CD4-positive, alpha-beta memory T cell (primary cell): ENCODE results near the gene SYT2. TPM values are rescaled to one million over a fixed set of nuclear protein-coding genes. Genes with fewer than 3 reads are reported as not detected.

ENCODE experiments used
- CTCF ChIA-PET: fragments of 350-600 bp; sonication (Branson Sonifier 250); formaldehyde crosslinking; loops from one replicate; lab custom pipeline; 2021; ENCODE audit warnings: inconsistent platforms; ENCODE audit not compliant: partially characterized antibody; lab: Charles Lee
- POLR2A ChIA-PET: fragments of 350-600 bp; sonication (Branson Sonifier 250); formaldehyde crosslinking; loops from one replicate; lab custom pipeline; 2021; ENCODE audit not compliant: partially characterized antibody; lab: Charles Lee
- DNase-seq, 5 donors: peaks; one replicate each; pipeline versions ENCODE4 v3.0.0 to v3.0.0-alpha.2; 2020 to 2022; ENCODE audit warnings: mixed read lengths in 1 of 5
- H3K27ac ChIP-seq: one replicate; pipeline ENCODE4 v1.7.0; 2013; ENCODE audit warnings: low read depth, low read length
- H3K27me3 ChIP-seq: 2 replicates; pipeline ENCODE4 v1.7.0; 2013; ENCODE audit warnings: mild to moderate bottlenecking, low read length, moderate library complexity; ENCODE audit not compliant: insufficient read depth
- H3K36me3 ChIP-seq: 2 replicates; pipeline ENCODE4 v1.7.0; 2013; ENCODE audit warnings: mild to moderate bottlenecking, low read length, moderate library complexity; ENCODE audit not compliant: insufficient read depth
- H3K4me1 ChIP-seq: 2 replicates; pipeline ENCODE4 v1.7.0; 2013; ENCODE audit warnings: mild to moderate bottlenecking, low read length, moderate library complexity; ENCODE audit not compliant: insufficient read depth
- H3K4me3 ChIP-seq, 2 donors: one replicate each; pipeline ENCODE4 v1.7.0; 2013; ENCODE audit warnings: low read length in 2 of 2, mild to moderate bottlenecking in 1 of 2
- H3K9me3 ChIP-seq, 2 donors: one replicate each; pipeline ENCODE4 v1.7.0; 2013; ENCODE audit warnings: low read length in 2 of 2, control low read depth in 1 of 2; ENCODE audit not compliant: control insufficient read depth in 1 of 2
- H3K27ac Mint-ChIP-seq, 7 donors: one replicate each; pipeline ENCODE4 v1.8.0; 2020 to 2021; ENCODE audit warnings: mixed read lengths in 7 of 7, mild to moderate bottlenecking in 6 of 7, inconsistent platforms in 3 of 7, moderate library complexity in 3 of 7
- H3K27me3 Mint-ChIP-seq, 2 donors: one replicate each; pipeline ENCODE4 v1.8.0; 2020 to 2021; ENCODE audit warnings: mixed read lengths in 2 of 2
- H3K36me3 Mint-ChIP-seq, 2 donors: one replicate each; pipeline ENCODE4 v1.8.0; 2020 to 2021; ENCODE audit warnings: mixed read lengths in 2 of 2, inconsistent platforms in 1 of 2, mild to moderate bottlenecking in 1 of 2
- H3K4me1 Mint-ChIP-seq, 4 donors: one replicate each; pipeline ENCODE4 v1.8.0; 2020 to 2021; ENCODE audit warnings: mixed read lengths in 4 of 4, mild to moderate bottlenecking in 1 of 4
- H3K4me3 Mint-ChIP-seq, 8 donors: one replicate each; pipeline ENCODE4 v1.8.0; 2020 to 2021; ENCODE audit warnings: mixed read lengths in 8 of 8, mild to moderate bottlenecking in 7 of 8, moderate library complexity in 6 of 8, inconsistent platforms in 3 of 8
- H3K9me3 Mint-ChIP-seq, 8 donors: one replicate each; pipeline ENCODE4 v1.8.0; 2020 to 2021; ENCODE audit warnings: mixed read lengths in 8 of 8, mild to moderate bottlenecking in 5 of 8, inconsistent platforms in 3 of 8, moderate library complexity in 1 of 8
- intact Hi-C: fragments of 100-400 bp; cut with micrococcal nuclease; formaldehyde crosslinking; loops from one replicate; pipeline ENCODE4 v1.15.1; 2023
- polyA plus RNA-seq, 2 donors: library from polyadenylated mRNA; unstranded; fragments of 300-500 nt; fragmentation: Illumina TruSeq; gene quantifications; one replicate each; pipeline ENCODE4 v1.2.3, GENCODE V29; 2021
- total RNA-seq, 2 experiments: library from RNA; stranded (reverse); gene quantifications; one replicate each; pipeline ENCODE4 v1.2.3, GENCODE V29; 2021

SYT2 gene
- total and polyA plus RNA-seq, 4 experiments from 2014 or later: 0.03 TPM; not detected in 3

DNA sequence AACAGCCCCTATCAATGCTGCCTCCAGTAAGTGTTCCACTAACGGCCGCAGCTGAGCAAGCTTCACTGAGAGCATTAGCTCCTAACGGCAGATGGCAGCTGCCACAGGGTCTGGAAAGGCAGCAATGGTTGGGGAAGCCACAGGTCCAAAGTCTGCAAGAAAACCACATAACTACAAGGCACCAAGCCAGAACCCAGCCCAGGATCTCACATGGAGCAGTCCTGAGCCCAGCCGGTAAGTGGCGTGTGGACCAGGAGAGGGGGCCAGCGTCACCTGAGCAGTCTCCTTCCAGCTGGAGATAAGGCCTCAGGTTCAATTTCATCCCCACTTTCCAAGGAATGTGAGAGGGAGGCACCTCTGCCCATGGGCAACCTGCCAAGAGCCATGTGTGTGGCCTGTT is 13.2 kb downstream of the SYT2 start:
- Histone ChIP-seq H3K27ac (no peak overlapping the region), H3K9me3 (no peaks in the 10 kb centered on the region), H3K36me3 (no peaks in the 10 kb centered on the region), H3K27me3 (peaks cover 6% of the 10 kb centered on the region), H3K4me1 (no peaks in the 10 kb centered on the region), H3K4me3 (no peak overlapping the region)
- ChIA-PET CTCF (interaction anchor here (1.7 kb wide), 1 partner anchor 22 kb away, joined by 4 read pairs; no protein-coding TSS in a partner anchor), POLR2A (no interaction called here)
- Mint-ChIP-seq H3K27ac (no peak overlapping the region), H3K9me3 (peaks cover 0 to 10% (median 3%) of the 10 kb centered on the region in 8 donors), H3K4me3 (no peak overlapping the region), H3K27me3 (peaks cover 25 to 47% of the 10 kb centered on the region in 2 donors), H3K4me1 (peaks cover 0 to 6% (median 3%) of the 10 kb centered on the region in 4 donors), H3K36me3 (peaks cover 0 to 2% of the 10 kb centered on the region in 2 donors)
- no peak for DNase-seq
- intact Hi-C loops: no loop called here

- Mint-ChIP-seq H3K4me1 (peaks cover 0 to 6% (median 3%) of the 10 kb centered on the region in 4 donors), H3K9me3 (peaks cover 0 to 13% (median 3%) of the 10 kb centered on the region in 8 donors), H3K36me3 (peaks cover 0 to 2% of the 10 kb centered on the region in 2 donors), H3K27ac (no peak overlapping the region), H3K27me3 (peaks cover 25 to 62% of the 10 kb centered on the region in 2 donors), H3K4me3 (no peak overlapping the region)
- intact Hi-C loops: no loop called here
- DNase-seq: no peak
- H3K27me3 ChIP-seq: peaks cover 6% of the 10 kb centered on the region
- ChIA-PET CTCF (no interaction called here), POLR2A (no interaction called here)
- no peak overlapping the region for H3K4me3 ChIP-seq
- no peaks in the 10 kb centered on the region for H3K9me3 ChIP-seq
- H3K27ac ChIP-seq: no peak overlapping the region
- H3K4me1 ChIP-seq: no peaks in the 10 kb centered on the region
- no peaks in the 10 kb centered on the region for H3K36me3 ChIP-seq
Observed at GRCh38 chr1:202694314-202694713, 15.9 kb downstream of the SYT2 start.

DNA sequence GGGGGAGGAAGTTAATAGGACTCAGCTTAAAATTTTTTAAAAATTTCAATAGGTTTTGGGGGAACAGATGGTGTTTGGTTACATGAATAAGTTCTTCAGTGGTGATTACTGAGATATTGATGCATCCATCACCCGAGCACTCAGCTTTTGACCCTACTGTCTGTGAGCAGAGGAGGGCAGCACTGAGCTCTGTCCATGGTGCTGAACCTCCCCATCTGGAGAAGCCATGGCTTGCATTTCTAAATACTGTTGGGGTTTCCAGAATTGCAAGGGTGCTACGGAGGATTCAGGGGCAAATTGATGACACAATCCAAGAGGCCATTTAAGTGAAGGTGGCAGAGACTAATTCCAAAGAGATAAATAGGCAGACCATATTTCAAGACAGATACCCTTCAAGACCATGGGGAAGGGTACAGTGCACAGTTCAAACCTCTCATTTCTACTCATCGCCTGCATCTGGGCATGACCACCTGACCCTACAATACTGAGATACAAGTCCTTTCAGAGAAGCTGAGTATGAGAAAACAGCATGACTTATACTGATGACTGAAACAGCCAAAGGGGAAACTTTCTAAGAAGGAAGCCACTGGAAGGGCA is 17.2 kb downstream of the SYT2 start:
- CTCF ChIA-PET: interaction anchor here (0.6 kb wide), 2 partner anchors 852 to 1036 kb away, joined by 3 read pairs; no protein-coding TSS in a partner anchor
- Histone ChIP-seq H3K4me1 (no peaks in the 10 kb centered on the region), H3K36me3 (no peaks in the 10 kb centered on the region), H3K27ac (no peak overlapping the region), H3K27me3 (peaks cover 10% of the 10 kb centered on the region), H3K9me3 (no peaks in the 10 kb centered on the region), H3K4me3 (no peak overlapping the region)
- peaks cover 0 to 2% of the 10 kb centered on the region in 2 donors for H3K36me3 Mint-ChIP-seq
- peaks cover 0 to under 1% (median under 1%) of the 10 kb centered on the region in 4 donors for H3K4me1 Mint-ChIP-seq
- H3K27me3 Mint-ChIP-seq: peaks cover 25 to 67% of the 10 kb centered on the region in 2 donors
- POLR2A ChIA-PET: no interaction called here
- H3K27ac Mint-ChIP-seq: peak overlapping the region in 1 of 7 donors; percentile 48
- H3K9me3 Mint-ChIP-seq: peaks cover 0 to 13% (median 3%) of the 10 kb centered on the region in 8 donors
- no peak overlapping the region for H3K4me3 Mint-ChIP-seq
- intact Hi-C loops: no loop called here
- peak; percentile 51 to 60 (median 54) for DNase-seq

GRCh38 chr1:202691816-202692215 is 18.4 kb downstream of the SYT2 start:
- Histone ChIP-seq H3K27ac (no peak overlapping the region), H3K9me3 (no peaks in the 10 kb centered on the region), H3K27me3 (peaks cover 7% of the 10 kb centered on the region), H3K4me1 (no peaks in the 10 kb centered on the region), H3K36me3 (no peaks in the 10 kb centered on the region), H3K4me3 (no peak overlapping the region)
- CTCF ChIA-PET: interaction anchor here (1.6 kb wide), 1 partner anchor 9 kb away, joined by 5 read pairs; no protein-coding TSS in a partner anchor
- H3K36me3 Mint-ChIP-seq: peaks cover 0 to 2% of the 10 kb centered on the region in 2 donors
- intact Hi-C loops: no loop called here
- H3K27me3 Mint-ChIP-seq: peaks cover 21 to 62% of the 10 kb centered on the region in 2 donors
- H3K4me3 Mint-ChIP-seq: no peak overlapping the region
- H3K27ac Mint-ChIP-seq: no peak overlapping the region
- no peak for DNase-seq
- peaks cover 0 to 13% (median 3%) of the 10 kb centered on the region in 8 donors for H3K9me3 Mint-ChIP-seq
- H3K4me1 Mint-ChIP-seq: no peaks in the 10 kb centered on the region
- POLR2A ChIA-PET: no interaction called here

DNA sequence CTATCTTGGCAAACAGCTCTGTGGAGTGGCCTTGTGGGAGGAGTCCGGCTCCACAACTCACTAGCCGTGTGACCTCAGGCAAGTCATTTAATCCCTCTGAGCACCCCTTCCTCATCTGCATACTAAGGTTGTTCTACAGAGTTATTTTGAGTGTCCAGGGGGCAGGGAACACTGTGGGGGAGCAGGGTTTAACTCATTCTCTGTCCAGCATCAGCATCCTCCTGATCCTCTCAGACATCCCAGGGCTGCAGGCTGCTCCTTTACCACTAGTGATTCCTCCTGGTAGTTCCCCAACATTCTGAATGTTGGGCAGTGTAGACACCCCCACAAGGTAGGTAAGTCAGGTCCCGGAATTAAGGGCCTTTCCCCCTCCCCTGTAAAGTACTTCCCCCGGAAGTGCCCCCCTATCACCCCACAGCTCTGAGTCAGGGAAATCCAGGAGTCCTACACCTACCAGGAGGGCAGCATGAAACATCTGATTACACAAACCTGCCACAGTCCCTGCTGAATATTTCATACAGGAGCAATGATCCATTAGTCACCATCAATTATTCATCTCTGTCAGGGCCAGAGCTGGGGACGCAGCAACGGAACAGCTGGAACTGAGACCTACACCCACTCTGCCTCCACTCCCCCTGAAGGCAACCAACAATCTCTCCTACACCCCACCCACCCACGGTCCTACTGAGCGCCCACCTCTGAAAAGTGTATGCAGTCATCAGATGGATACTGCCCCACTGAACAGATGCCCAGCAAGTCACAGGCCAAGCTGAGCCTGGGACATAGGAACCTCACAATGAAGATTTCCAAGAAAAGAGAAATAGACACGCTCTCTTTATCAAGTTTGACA is 20.5 kb downstream of the SYT2 start:
- H3K4me3 Mint-ChIP-seq: no peak overlapping the region
- no peak overlapping the region for H3K27ac ChIP-seq
- peaks cover 0 to 2% of the 10 kb centered on the region in 2 donors for H3K36me3 Mint-ChIP-seq
- peaks cover 0 to 12% (median 3%) of the 10 kb centered on the region in 8 donors for H3K9me3 Mint-ChIP-seq
- H3K36me3 ChIP-seq: no peaks in the 10 kb centered on the region
- no peaks in the 10 kb centered on the region for H3K9me3 ChIP-seq
- H3K4me1 ChIP-seq: no peaks in the 10 kb centered on the region
- no peak overlapping the region for H3K27ac Mint-ChIP-seq
- H3K4me1 Mint-ChIP-seq: no peaks in the 10 kb centered on the region
- CTCF ChIA-PET: no interaction called here
- H3K4me3 ChIP-seq: no peak overlapping the region
- H3K27me3 Mint-ChIP-seq: peaks cover 9 to 50% of the 10 kb centered on the region in 2 donors
- no peak for DNase-seq
- peaks cover 4% of the 10 kb centered on the region for H3K27me3 ChIP-seq
- intact Hi-C loops: no loop called here
- POLR2A ChIA-PET: no interaction called here

DNA sequence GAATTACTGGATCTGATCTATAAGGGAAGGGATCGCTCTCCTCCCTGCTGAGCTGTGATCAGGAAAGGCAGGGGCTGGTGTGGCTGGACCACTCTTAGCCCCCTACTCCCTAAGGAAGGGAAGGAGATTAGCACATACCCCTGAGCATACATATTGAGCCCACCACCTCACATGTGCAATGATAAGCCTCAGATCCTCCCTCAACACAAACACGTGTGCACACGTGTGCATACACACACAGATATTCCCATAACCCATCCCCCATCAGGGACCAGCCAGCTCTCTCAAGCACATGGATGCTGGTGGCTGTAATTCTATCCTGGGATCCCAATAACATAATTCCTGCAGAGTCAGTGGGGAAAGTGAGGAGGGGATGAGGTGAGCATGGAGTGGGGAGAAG is 21.2 kb downstream of the SYT2 start:
- Mint-ChIP-seq H3K36me3 (peaks cover 0 to 2% of the 10 kb centered on the region in 2 donors), H3K27ac (no peak overlapping the region), H3K27me3 (peaks cover 9 to 44% of the 10 kb centered on the region in 2 donors), H3K9me3 (peaks cover 0 to 8% (median 3%) of the 10 kb centered on the region in 8 donors), H3K4me3 (no peak overlapping the region), H3K4me1 (no peaks in the 10 kb centered on the region)
- DNase-seq: no peak
- CTCF ChIA-PET: interaction anchor here (1.2 kb wide), 1 partner anchor 10 kb away, joined by 3 read pairs; no protein-coding TSS in a partner anchor
- POLR2A ChIA-PET: no interaction called here
- Histone ChIP-seq H3K4me1 (no peaks in the 10 kb centered on the region), H3K4me3 (no peak overlapping the region), H3K36me3 (no peaks in the 10 kb centered on the region), H3K9me3 (no peaks in the 10 kb centered on the region), H3K27ac (no peak overlapping the region), H3K27me3 (peaks cover 4% of the 10 kb centered on the region)
- intact Hi-C loops: no loop called here

- ChIA-PET POLR2A (no interaction called here), CTCF (interaction anchor here (0.6 to 1.2 kb wide), 2 partner anchors 11 to 757 kb away, joined by 3 read pairs; no protein-coding TSS in a partner anchor)
- Histone ChIP-seq H3K36me3 (no peaks in the 10 kb centered on the region), H3K27me3 (peaks cover 4% of the 10 kb centered on the region), H3K4me3 (no peak overlapping the region), H3K4me1 (no peaks in the 10 kb centered on the region), H3K9me3 (no peaks in the 10 kb centered on the region), H3K27ac (no peak overlapping the region)
- no peak overlapping the region for H3K4me3 Mint-ChIP-seq
- intact Hi-C loops: no loop called here
- H3K27me3 Mint-ChIP-seq: peaks cover 9 to 43% of the 10 kb centered on the region in 2 donors
- H3K27ac Mint-ChIP-seq: no peak overlapping the region
- H3K36me3 Mint-ChIP-seq: peaks cover 0 to 2% of the 10 kb centered on the region in 2 donors
- no peaks in the 10 kb centered on the region for H3K4me1 Mint-ChIP-seq
- peaks cover 0 to 8% (median 3%) of the 10 kb centered on the region in 8 donors for H3K9me3 Mint-ChIP-seq
- DNase-seq: no peak
Observed at GRCh38 chr1:202688401-202688800, 21.9 kb downstream of the SYT2 start.
